ENCODE data around the gene B3GAT2. TPM values are rescaled to one million over a fixed set of nuclear protein-coding genes. Genes with fewer than 3 reads are reported as not detected.
"Not testable (repeated sequence)": the region's sequence is repeated elsewhere in the genome, so short reads cannot be mapped to it uniquely, and the experiment has no call there.

Gene B3GAT2
- under 0.01 TPM in 2 replicates for total RNA-seq

GRCh38 chr6:70956451-70957283 lies at the start of gene B3GAT2:
Gene B3GAT2 (minus strand): TSS chr6:70957060. CDS start chr6:70956429, 631 bp downstream.
- DNase-seq (ENCODE audit: low read depth), result no peak

DNA sequence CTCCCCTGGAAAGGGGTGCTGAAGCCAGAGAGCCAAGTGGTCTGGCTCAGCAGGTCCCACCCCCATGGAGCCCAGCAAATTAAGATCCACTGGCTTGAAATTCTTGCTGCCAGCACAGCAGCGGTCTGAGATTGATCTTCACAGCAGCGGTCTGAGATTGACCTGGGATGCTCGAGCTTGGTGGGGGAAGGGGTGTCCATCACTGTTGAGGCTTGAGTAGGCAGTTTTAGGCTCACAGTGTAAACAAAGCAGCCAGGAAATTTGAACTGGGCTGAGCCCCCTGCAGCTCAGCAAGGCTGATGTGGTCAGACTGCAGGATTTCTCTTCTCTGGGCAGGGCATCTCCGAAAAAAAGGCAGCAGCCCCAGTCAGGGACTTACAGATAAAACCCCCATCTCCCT lies 41.3 kb upstream of the B3GAT2 start:
- no peak for DNase-seq (ENCODE audit: low read depth)

DNA sequence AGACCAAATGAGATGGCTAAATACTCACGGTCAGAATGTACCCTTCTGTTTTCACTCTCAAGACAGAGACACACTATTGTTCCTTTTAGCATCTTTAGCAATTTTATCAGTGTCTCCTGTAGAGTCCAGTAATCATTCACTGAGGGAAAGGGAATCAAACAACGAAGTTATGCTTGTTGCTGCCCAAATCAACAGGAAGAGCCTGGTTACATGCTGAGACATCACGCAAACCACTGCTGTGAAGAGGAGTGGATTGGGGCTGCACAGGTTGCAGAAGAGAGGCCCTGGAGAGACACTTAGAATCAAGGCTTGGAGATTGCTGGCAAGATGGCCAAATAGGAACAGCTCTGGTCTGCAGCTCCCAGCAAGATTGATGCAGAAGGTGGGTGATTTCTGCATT lies 40.5 kb upstream of the B3GAT2 start:
- DNase-seq (ENCODE audit: low read depth), result no peak

DNA sequence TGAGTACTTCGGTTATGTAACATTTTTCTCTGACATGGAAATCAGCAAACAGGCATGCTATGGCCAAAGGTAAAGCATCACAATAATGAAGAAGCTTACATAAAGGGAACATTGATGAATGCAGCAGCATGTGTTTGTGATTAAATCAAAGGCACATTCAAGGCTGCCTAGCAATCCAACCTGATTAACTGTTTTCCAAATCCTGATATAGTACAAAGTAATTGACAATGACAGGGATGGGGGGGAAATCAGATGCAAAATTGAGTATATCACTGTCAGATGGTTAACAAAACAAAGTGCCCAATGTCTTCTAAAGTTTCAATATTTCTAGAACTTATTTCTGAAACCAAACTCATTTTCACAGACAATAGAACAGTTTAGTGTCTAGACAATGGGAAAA lies 39.2 kb upstream of the B3GAT2 start:
- no peak for DNase-seq (ENCODE audit: low read depth)

DNA sequence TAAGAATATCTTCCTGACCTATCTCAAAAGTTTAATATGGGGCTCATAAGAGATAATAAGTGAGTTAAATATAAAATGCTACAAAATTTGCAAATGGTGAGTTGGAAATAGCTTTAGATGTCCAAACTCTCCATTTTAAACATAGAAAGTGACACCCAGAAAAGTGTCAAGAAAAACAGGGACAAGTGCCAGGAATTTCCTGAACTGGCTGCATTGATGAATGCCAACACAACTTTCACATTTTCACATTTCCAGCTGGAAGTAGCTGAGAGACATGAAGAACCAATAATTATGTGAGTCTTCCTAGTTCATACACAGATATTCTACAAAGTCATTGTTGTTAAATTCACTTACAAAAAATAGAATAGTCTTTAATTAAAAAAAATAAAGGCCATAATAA lies 38.6 kb upstream of the B3GAT2 start:
- DNase-seq (ENCODE audit: low read depth), result no peak

- DNase-seq (ENCODE audit: low read depth), result no peak
Measured at GRCh38 chr6:70991253-70991652, 34.4 kb upstream of the B3GAT2 start.

- no peak for DNase-seq (ENCODE audit: low read depth)
Measured at GRCh38 chr6:70985156-70985555, 28.3 kb upstream of the B3GAT2 start.

DNA sequence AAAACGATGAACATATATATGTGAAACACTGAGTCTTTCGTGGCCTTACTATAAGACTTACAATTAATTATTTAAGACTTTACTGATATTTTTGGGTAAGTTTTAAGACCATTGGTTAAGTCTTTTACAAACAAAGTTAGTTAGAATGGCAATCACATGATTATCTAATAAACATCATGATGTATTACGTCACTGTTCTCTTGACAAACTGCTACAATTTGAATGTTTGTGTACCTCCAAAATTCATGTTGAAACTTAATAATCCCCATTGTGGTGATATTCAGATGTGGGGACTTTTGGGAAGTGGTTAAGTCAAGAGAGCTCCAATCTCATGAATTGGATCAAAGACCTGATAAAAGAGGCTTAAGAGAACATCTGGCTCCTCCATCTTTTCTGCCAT lies 25.9 kb upstream of the B3GAT2 start:
- DNase-seq (ENCODE audit: low read depth), result no peak

DNA sequence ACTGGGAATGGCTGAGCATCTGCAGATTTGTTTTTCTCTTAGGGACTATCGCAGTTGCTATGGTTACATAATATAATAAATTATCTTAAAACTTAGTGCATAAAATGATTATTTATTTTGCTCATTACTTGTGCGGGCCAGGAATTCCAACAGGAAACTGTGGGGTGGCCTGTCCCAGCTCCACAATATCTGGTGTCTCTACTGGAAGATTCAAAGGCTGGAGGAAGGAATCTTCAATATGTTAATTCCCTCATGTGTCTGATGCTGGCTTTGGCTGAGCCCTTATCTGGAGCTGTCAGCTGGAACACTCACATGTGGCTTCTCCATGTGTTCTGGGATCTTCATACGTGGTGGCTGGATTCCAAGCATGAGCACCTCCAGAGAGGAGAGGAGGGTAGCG lies 23.9 kb upstream of the B3GAT2 start:
- DNase-seq (ENCODE audit: low read depth), result no peak

GRCh38 chr6:70973604-70974003 lies 16.7 kb upstream of the B3GAT2 start:
- no peak for DNase-seq (ENCODE audit: low read depth)

- DNase-seq (ENCODE audit: low read depth), result no peak
Measured at GRCh38 chr6:70967049-70967448, 10.2 kb upstream of the B3GAT2 start.

GRCh38 chr6:70957284-70957617 lies 391 bp upstream of the B3GAT2 start:
- no peak for DNase-seq (ENCODE audit: low read depth)

DNA sequence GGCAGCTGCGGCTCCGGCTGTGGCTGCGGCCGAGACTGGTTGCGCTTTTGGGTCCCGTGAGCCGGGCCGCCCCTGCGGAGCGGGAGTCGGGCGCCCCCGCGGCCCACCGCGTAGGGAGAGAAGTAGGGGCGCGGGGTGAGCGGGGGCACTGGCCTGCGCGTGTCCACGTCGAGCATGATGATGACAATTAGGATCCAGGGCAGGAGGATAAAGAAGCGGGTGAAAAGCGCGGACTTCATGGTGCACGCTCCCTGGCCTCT lies 739 bp downstream of the B3GAT2 start:
- no peak for DNase-seq (ENCODE audit: low read depth)

DNA sequence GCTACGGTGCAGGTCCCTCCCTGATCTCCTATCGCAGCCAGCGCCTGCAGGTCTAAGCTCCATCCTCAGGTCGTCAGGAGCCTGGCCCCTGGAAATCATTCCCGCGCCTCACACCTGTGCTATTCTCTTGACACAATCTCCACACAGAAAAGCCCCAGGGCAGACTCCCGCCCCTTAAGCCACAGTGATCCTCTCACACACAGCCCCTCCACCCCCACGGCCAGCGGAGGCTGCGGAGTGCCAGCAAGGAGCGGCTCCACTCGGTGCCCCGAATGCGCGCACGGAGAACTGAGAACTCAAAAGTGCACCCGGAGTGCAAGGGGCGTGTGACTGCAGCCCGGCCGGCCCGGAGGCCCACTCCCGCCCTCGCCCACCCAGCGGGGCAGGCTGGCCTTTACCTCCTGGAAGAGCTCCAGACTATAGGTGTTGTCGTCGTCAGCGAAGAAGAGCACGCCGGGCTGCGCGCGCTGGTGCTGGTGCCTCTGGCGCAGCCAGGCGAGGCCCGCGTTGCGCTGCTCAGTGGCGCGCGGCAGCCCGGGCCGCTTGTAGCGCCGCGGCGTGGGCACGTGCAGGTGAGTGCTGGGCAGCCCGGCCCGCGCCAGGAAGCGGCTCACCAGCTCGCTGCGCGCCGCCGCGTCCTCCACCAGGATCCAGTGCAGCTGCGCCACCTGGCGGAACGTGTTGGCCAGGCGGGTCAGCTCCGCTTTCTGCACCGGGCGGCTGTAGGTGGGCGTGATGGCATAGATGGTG lies 1.2 kb downstream of the B3GAT2 start:
- DNase-seq (ENCODE audit: low read depth), result peak; percentile 47

GRCh38 chr6:70954750-70955149 lies 2.1 kb downstream of the B3GAT2 start:
- DNase-seq (ENCODE audit: low read depth), result no peak

GRCh38 chr6:70954176-70954575 lies 2.7 kb downstream of the B3GAT2 start:
- DNase-seq (ENCODE audit: low read depth), result no peak

GRCh38 chr6:70952608-70953165 lies 4.2 kb downstream of the B3GAT2 start:
- DNase-seq (ENCODE audit: low read depth), result no peak

- DNase-seq (ENCODE audit: low read depth), result not testable (repeated sequence)
Measured at GRCh38 chr6:70944321-70944720, 12.5 kb downstream of the B3GAT2 start.

- DNase-seq (ENCODE audit: low read depth), result no peak
Measured at GRCh38 chr6:70933853-70934252, 23.0 kb downstream of the B3GAT2 start.

- no peak for DNase-seq (ENCODE audit: low read depth)
Measured at GRCh38 chr6:70905742-70906141, 51.1 kb downstream of the B3GAT2 start.

DNA sequence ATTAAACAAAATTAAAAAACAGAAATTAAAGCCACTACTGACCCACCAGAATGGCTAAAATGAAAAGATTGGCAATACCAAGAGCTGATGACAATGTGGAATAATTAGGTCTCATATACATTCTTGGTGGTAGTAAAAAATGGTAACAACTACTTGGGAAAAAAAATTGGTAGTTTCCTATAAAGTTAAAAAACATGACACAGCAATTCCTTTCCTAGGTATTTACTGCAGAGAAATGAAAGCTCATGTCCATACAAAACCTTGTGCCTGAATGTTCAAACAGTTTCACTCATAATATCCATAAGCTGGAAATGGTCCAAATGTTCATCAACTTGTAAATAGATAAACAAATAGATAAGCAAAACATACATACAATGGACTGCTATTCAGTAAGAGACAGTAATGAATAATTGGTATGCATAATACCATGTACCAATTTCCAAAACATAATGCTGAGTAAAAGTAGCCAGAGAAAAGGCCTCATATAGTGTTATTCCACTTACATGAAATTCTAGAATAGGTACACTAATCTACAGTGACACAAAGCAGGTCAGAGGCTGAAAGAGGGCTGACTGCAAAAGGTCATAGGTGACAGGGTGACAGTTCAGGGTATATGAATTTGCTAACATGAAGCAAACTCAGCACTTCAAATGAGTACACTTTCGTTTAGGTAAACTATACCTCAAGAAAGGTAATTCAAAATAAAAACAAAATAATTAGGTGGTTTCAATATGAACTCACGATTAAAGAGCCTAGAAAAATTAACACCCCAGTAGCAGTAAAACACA lies 53.0 kb downstream of the B3GAT2 start:
- no peak for DNase-seq (ENCODE audit: low read depth)

DNA sequence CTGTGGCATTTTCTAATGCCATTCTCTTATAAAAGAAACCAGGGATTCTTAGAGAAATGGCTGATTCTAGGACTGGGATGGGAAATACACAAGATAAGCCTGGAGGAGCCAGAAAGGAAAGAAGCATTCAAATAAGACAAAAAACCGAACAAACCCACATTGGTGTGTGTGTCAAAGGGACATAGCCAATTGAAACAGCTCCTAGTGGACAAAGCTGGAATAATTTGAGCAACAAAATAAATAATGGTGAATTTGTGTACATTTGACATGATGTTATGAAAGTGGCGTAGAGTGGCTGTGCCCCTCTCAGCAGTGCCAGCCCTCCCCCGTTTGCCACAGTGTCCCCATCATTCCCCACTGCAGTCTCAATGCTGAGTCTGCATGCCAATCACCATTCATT lies 55.5 kb downstream of the B3GAT2 start:
- DNase-seq (ENCODE audit: low read depth), result no peak

DNA sequence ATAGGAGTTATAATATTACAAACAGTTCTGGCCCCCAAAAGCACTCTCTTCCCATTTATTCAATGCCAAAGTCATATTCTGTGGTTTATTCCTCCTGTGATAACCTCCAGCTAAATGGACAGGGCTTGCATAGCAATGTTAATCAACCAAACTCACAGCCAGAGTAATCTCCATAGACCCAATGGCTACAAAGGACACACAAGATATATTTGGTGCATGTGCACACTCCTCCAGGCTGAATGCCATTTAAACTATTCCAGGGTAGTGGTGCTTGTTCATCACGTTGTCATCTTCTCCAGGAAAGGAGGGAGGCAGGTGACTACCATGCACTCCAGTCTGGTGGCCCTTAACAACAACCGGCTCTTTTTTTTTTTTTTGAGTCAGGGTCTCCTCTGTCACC lies 56.8 kb downstream of the B3GAT2 start:
- no peak for DNase-seq (ENCODE audit: low read depth)
